Peyer's patch (tissue), 4 donors: ENCODE data around the gene TUT1. TPM values are rescaled to one million over a fixed set of nuclear protein-coding genes. Genes with fewer than 3 reads are reported as not detected.

Experiments used
- DNase-seq, 3 donors: peaks; one replicate each; pipeline ENCODE4 v3.0.0-alpha.2; 2017 to 2019
- H3K27ac ChIP-seq, 4 donors: fragments of 200-600 bp; sonication (generic); one replicate each; pipeline ENCODE4 v1.5.1; 2016 to 2019
- H3K27me3 ChIP-seq, 2 donors: fragments of 200-600 bp; sonication (generic); one replicate each; pipeline ENCODE4 v1.5.1; 2019
- H3K36me3 ChIP-seq, 3 donors: fragments of 200-600 bp; sonication (generic); one replicate each; pipeline ENCODE4 v1.5.1; 2016 to 2019
- H3K4me1 ChIP-seq, 4 donors: fragments of 200-600 bp; sonication (generic); one replicate each; pipeline ENCODE4 v1.5.1; 2016 to 2019
- H3K4me3 ChIP-seq, 4 donors: fragments of 200-600 bp; sonication (generic); 1 replicate in 3 of 4; 2 replicates in 1 of 4; pipeline ENCODE4 v1.5.1; 2016 to 2019; ENCODE audit warnings: mild to moderate bottlenecking in 1 of 4
- H3K9me3 ChIP-seq, 4 donors: fragments of 200-600 bp; sonication (generic); one replicate each; pipeline ENCODE4 v1.5.1; 2016 to 2019; ENCODE audit warnings: mild to moderate bottlenecking in 1 of 4
- POLR2A ChIP-seq, 2 donors: fragments of 450-650 bp; IDR thresholded peaks; one replicate each; pipeline ENCODE4 v1.5.1; 2017; ENCODE audit warnings: antibody characterized with exemption in 2 of 2, mild to moderate bottlenecking in 2 of 2, moderate library complexity in 2 of 2
- total RNA-seq, 4 donors: library from RNA; depleted of rRNA; stranded (reverse); fragments of >200 nt; gene quantifications; one replicate each; pipeline ENCODE4 v1.1.0, GENCODE V29; 2016
- TF ChIP-seq, protein P1 (sequence below), 6 experiments: fragments of 450-650 bp in 4 of 6; fragments of 200-600 bp in 2 of 6; sonication (generic) in 1 of 6; IDR thresholded peaks; one replicate each; pipeline ENCODE4 v1.5.1; 2017 to 2019; ENCODE audit warnings: antibody characterized with exemption in 6 of 6, mild to moderate bottlenecking in 3 of 6, moderate library complexity in 1 of 6

Gene TUT1, protein sequence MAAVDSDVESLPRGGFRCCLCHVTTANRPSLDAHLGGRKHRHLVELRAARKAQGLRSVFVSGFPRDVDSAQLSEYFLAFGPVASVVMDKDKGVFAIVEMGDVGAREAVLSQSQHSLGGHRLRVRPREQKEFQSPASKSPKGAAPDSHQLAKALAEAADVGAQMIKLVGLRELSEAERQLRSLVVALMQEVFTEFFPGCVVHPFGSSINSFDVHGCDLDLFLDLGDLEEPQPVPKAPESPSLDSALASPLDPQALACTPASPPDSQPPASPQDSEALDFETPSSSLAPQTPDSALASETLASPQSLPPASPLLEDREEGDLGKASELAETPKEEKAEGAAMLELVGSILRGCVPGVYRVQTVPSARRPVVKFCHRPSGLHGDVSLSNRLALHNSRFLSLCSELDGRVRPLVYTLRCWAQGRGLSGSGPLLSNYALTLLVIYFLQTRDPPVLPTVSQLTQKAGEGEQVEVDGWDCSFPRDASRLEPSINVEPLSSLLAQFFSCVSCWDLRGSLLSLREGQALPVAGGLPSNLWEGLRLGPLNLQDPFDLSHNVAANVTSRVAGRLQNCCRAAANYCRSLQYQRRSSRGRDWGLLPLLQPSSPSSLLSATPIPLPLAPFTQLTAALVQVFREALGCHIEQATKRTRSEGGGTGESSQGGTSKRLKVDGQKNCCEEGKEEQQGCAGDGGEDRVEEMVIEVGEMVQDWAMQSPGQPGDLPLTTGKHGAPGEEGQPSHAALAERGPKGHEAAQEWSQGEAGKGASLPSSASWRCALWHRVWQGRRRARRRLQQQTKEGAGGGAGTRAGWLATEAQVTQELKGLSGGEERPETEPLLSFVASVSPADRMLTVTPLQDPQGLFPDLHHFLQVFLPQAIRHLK
- total RNA-seq = 10 to 100 TPM in 3 of 4 donors, 1 to 10 TPM in 1; 5.0 to 29.4 (median 17.5) TPM

DNA sequence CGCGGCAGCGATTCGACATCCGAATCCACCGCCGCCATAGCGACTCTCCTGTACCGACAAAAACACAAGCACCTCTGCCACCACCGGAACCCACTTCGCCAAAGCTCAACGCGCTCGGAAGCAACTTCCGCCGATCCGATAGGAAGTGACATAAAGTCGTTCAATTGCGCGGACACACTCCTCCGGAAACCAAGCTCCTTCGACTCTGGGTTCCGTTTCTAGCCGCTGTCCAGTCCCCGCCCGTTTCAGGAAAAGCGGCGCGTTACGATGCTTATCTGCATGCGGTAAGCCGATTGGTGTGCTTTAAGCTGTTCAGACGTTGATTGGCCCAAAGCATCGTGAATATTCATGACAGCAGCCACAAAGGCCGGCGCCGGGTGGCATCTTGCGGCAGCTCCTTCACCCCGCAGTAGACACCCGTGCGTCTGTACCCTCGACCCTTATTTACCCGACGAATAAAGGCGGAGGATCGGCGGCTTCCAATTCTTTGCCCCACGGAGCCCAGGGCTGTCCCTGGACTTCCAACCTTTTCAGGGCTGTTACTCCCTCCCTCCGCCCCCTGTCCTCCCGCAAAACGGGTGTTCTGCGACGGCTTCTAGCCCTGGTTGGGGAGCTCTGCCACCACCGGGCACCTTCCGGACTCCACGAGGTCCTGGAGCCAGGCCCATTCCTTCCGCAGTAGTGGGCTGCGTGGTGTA, at the start of gene TUT1:
Gene TUT1 (minus strand): TSS at position 76 of the 698 bp plus-strand sequence. CDS start 38 bp downstream, at position 38.
- no peaks in the 10 kb centered on the region for H3K27me3 ChIP-seq
- H3K36me3 ChIP-seq = peaks cover 0 to 53% (median 0%) of the 10 kb centered on the region in 3 donors

DNA sequence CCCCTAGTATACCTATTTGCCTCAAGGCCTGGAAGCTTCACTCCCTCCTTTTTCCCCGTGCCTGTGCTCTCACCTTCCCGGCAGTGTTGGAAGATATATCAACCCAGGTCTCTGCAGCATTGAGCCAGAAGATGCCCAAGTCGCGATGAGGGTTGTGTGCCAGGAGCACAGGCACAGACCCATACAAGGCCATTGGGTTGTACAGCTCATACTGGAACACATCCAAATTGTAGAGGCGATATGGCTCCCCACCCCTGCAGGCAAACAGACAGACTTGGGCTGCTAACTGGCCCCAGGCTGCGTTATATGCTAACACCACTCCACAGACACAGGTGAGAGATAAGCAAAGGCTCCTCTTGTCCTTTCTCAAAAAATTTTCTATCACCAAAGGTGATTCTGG, 41.2 kb upstream of the TUT1 start:
- Histone ChIP-seq H3K9me3 (no peaks in the 10 kb centered on the region), H3K4me3 (no peak overlapping the region), H3K27me3 (no peaks in the 10 kb centered on the region), H3K27ac (no peak overlapping the region), H3K36me3 (peaks cover 0 to 97% (median 6%) of the 10 kb centered on the region in 3 donors), H3K4me1 (no peaks in the 10 kb centered on the region)
- DNase-seq = no peak
- TF ChIP-seq POLR2A (IDR thresholded peaks at IDR 0.05) = no peak
- TF ChIP-seq, protein P1, sequence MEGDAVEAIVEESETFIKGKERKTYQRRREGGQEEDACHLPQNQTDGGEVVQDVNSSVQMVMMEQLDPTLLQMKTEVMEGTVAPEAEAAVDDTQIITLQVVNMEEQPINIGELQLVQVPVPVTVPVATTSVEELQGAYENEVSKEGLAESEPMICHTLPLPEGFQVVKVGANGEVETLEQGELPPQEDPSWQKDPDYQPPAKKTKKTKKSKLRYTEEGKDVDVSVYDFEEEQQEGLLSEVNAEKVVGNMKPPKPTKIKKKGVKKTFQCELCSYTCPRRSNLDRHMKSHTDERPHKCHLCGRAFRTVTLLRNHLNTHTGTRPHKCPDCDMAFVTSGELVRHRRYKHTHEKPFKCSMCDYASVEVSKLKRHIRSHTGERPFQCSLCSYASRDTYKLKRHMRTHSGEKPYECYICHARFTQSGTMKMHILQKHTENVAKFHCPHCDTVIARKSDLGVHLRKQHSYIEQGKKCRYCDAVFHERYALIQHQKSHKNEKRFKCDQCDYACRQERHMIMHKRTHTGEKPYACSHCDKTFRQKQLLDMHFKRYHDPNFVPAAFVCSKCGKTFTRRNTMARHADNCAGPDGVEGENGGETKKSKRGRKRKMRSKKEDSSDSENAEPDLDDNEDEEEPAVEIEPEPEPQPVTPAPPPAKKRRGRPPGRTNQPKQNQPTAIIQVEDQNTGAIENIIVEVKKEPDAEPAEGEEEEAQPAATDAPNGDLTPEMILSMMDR (IDR thresholded peaks at IDR 0.05) = no peak

More for the DNA sequence above, at the start of gene TUT1:
- Histone ChIP-seq H3K9me3 (no peaks in the 10 kb centered on the region), H3K4me3 (peak within 1 kb of the TSS; percentile 47 to 85 (median 68)), H3K4me1 (peaks cover 0 to 25% (median 10%) of the 10 kb centered on the region in 4 donors), H3K27ac (peak within 1 kb of the TSS; percentile 93 to 96 (median 94))
- TF ChIP-seq, protein P1 (IDR thresholded peaks at IDR 0.05) = peak in 1 of 6 experiments; percentile 17
- peak; percentile 71 to 93 for TF ChIP-seq POLR2A (IDR thresholded peaks at IDR 0.05)
- DNase-seq = peak; percentile 94 to 99 (median 96)

DNA sequence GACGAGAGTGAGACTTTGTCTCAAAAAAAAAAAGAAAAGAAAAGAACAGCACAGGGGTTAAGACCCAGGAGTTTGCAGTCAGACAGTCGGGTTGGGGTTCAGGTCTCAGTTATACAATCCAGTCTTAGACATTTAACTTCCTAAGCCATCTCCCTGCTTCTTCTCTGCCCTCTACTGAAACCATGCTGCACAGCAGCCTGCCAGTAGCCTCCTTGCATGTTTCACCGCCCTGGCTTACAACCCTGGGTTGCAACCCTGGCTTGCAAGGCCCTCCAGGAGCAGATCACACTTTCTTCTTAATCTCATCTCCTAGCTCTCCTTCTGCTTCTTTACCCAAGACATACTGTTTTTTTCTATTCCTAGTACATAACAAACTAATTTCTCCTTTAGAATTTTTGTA, 36.4 kb upstream of the TUT1 start:
- TF ChIP-seq, protein P1 (IDR thresholded peaks at IDR 0.05) = peak in 1 of 6 experiments; percentile 3
- no peak for TF ChIP-seq POLR2A (IDR thresholded peaks at IDR 0.05)
- H3K9me3 ChIP-seq = no peaks in the 10 kb centered on the region
- H3K36me3 ChIP-seq = peaks cover 0 to 76% (median 6%) of the 10 kb centered on the region in 3 donors
- H3K4me1 ChIP-seq = no peaks in the 10 kb centered on the region
- no peak overlapping the region for H3K27ac ChIP-seq
- no peak for DNase-seq
- H3K4me3 ChIP-seq = no peak overlapping the region
- H3K27me3 ChIP-seq = no peaks in the 10 kb centered on the region

DNA sequence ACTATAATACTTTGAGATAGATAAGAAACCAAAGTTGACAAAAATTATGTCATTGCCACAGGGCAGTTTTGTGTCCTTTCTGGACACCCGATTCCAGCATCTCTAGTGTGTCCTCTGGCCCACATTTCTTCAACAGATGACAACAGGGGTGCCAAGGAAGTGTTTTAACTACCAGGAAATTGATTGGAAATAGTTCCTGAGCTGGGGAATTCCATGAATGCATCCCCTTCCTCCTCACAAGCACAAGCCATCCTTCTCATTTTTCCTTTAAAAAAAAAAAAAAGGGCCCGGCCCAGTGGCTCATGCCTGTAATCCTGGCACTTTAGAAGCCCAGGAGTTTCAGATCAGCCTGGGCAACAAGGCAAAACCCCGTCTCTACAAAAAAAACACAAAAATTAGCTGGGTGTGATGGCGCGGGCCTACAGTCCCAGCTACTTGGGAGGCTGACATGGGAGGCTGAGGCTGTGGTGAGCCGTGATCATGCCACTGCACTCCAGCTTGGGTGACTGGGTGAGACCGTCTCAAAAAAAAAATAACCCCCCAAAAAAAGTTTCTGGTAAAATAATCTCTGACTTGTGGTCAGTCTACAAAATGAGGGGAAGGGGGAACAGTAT, 31.3 kb upstream of the TUT1 start:
- H3K4me1 ChIP-seq = peaks cover 2 to 15% (median 8%) of the 10 kb centered on the region in 4 donors
- H3K4me3 ChIP-seq = peak overlapping the region in 3 of 4 donors; percentile 57 to 99 (median 80)
- H3K36me3 ChIP-seq = peaks cover 0 to 28% (median 0%) of the 10 kb centered on the region in 3 donors
- no peaks in the 10 kb centered on the region for H3K9me3 ChIP-seq
- H3K27me3 ChIP-seq = no peaks in the 10 kb centered on the region
- TF ChIP-seq, protein P1 (IDR thresholded peaks at IDR 0.05) = no peak
- no peak for TF ChIP-seq POLR2A (IDR thresholded peaks at IDR 0.05)
- peak overlapping the region; percentile 72 to 96 (median 88) for H3K27ac ChIP-seq
- DNase-seq = no peak
